RPMI8226 (cell line): Measurements from ENCODE around the gene CCDC181.
"Not testable (repeated sequence)": the region's sequence is repeated elsewhere in the genome, so short reads cannot be mapped to it uniquely, and the experiment has no call there.

ENCODE experiments used
- DNase-seq: peaks from one replicate; pipeline ENCODE4 v3.0.0-alpha.2; 2015

The CCDC181 gene

DNA sequence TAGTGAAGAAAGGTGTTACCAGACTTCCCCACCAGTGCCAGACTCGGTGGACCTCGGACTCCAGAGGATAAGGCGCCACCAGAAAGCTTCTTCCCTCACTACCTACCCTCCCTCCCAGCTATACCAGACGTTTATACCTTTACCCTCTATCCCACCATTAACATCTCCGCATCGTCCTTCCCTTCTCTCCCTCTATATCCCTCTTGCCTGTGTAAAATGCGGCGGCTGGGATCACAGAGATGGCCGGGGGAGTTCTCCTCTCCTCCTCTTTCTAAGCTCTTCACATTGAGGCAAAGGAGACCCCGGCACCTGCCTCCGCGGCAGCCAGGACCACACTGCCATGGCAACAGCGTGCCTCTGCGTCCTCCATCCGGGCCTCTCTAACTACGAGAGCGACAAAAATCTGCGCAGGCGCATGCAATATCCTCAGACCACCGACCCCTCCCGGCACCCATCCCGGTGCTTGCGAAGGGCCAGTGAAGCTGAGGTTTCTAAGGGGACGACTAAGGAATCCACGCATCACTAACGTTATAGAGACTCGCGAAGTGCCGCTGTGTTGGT is at the start of gene CCDC181:
CCDC181 (minus strand) TSS at position 394 of the 561 bp plus-strand sequence. CDS start 2,547 bp downstream, outside the sequence.
- DNase-seq: peak; percentile 15

DNA sequence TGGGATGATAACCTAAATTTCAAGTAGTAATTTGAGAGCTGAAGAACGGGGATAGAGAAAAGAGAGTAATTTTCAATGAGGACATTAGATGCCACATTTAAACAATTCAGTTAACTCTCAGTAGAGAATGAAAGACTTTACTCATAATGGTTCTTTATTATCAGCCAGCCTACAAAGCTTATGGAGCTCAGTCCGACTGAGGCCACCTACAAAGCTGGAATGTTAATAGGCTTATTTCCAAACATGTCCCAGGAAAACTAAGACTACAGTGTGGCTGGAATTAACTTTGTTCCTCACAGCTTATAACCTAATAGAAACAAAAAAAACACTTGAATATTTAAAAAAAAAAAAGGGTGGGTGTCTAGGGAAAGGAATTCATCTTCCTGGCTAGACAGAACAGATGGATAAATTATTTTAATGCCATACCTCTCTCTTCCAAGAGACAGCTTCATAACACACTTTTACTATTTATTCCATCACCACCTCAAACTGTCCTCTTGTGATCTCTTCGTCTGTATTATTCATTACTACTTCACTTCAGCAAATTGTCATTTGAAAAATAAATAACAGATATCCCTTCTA is 48.6 kb upstream of the CCDC181 start:
- no peak for DNase-seq

DNA sequence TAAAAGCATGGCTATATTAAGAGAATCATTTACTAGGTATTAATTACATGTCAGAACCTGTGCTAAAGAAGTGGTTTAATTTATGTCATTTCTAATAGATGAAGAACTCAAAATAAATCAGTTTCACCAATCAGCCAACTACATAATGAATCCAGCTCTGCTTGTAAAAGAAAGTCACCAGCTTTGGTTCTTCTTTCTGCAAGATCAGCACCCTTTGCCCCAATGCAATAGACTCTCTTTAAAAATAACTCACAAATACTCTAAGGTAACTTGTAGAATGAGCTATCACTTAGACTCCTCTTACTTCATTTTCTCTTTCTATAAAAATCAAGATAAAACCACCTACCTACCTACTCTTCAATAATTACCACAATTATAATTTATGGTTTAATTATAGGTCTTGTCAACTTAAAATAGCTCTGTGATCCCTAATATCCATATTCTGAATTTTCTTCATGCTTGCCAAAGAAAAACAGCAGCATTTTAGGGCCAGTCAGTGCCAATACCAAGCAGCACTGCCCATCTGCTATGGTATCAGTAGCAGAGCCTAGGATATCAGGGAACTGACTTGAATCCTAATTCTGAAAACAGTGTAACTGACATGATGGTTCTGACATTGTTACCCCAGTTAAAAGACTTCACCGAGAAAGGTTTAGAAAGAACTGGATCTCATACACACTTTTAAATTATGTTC is 47.2 kb upstream of the CCDC181 start:
- DNase-seq: no peak

GRCh38 chr1:169473347-169473746 is 46.1 kb upstream of the CCDC181 start:
- no peak for DNase-seq

DNA sequence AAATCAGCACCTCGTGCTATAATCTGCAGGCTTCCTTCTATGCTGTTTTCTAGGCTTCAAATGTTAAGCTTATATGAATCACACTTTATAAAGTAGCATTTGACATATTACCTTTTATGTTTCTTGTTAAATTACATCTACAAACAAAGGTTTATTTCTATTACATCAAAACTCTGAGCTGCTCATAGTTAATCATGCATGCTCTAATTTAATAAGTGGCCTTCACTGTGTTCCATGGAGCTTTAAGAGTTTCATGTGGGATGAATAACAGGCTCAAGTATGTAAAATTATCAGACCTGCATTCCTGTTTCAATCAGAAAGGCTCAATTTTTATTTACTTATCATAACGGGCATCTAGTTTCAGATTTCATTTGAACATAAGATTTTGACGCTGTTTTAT is 45.5 kb upstream of the CCDC181 start:
- DNase-seq: no peak

DNA sequence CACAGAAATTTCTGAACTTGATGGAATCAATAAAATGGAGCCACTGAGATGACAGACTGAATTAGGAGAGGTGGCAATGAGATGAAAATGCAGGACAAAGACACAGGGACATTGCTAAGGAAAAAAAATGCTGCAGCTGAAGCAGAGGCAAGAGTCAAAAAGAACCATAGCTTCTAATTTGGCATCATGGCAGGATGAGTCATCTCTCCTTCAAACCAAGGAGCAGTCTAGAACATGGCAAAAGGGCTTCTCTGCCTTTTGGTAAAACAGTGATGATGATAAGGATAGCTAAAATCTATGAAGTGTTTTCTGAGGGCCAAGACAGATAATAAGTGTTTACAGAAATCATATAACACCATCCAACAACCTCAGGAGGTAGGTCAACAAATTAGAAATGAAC is 41.7 kb upstream of the CCDC181 start:
- DNase-seq: no peak

GRCh38 chr1:169466259-169467230 is 39.3 kb upstream of the CCDC181 start:
- peak; percentile 47 for DNase-seq

DNA sequence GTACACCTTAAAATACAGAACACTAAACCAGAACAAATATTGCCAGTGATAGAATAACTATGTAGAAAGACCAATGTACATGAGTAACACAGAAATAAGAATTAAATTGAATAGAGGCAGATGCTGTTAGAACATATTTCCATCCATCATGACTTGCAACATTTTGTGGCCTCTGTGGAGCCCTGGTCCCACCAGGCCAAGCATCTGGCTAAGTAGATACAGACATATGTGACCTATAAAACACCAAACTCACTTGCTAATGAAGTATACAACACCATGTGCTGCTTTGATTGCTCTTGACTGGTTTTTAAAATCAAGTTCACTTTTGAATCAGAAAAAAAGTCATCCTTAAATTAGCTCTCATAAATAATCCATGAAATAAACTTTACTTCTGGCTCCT is 38.0 kb upstream of the CCDC181 start:
- no peak for DNase-seq

- DNase-seq: no peak
These were observed 35.1 kb upstream of the CCDC181 start for GRCh38 chr1:169462385-169462784.

- DNase-seq: no peak
These were observed 34.2 kb upstream of the CCDC181 start for GRCh38 chr1:169461390-169462000.

- no peak for DNase-seq
These were observed 33.0 kb upstream of the CCDC181 start for GRCh38 chr1:169460191-169460833.

DNA sequence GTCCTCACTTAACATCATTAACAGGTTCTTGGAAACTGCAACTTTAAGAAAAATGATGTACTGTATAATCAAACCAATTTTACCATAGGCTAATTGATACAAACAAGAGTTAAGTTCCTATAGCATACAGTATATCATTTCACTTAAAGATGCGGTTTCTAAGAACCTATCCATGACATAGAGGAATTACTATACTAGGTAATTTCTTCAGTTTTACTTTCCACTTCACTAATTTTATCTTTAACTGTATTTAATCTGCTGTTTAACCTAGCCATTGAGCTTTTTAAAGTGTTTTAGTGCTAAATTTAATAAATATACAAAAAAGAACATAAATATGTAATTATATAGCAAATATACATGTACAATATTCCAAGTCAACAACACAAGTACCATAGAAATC is 30.2 kb upstream of the CCDC181 start:
- no peak for DNase-seq

DNA sequence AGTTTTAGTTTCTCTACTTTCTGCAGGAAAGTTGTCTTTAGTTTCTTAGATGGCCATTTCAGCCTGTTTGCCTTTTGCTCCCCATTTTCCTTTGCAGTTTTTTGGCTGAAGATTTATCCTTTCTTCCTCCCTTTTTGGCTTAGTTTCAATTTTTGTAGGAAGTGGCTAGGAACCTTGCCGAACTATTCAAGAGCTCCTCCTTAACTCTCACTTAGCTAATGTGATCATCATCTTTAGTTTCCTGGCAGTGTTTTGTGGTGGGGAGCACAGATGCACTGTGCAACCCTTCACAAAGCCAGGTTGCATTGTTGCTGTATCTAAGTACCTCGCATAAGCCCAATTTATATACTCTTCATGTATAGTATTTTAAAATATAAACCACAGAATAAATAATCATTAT is 28.8 kb upstream of the CCDC181 start:
- no peak for DNase-seq

DNA sequence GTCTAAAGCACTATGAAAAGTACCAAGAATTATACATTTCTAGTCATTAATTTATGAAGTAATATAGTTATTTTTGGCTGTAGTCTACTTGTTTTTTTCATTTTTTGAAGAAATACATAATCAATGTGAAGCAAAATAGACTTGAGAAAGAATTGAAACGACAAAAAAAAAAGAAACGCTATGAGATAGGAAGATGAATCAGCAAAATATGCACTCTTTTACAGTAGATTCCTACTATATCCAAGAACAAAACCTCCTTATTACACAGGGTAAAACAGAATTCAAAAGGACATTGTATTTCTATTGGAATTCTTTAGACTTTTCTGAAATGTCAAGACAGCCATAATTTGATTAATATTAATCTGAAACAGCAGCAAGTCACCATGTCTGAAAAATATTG is 25.6 kb upstream of the CCDC181 start:
- DNase-seq: no peak

DNA sequence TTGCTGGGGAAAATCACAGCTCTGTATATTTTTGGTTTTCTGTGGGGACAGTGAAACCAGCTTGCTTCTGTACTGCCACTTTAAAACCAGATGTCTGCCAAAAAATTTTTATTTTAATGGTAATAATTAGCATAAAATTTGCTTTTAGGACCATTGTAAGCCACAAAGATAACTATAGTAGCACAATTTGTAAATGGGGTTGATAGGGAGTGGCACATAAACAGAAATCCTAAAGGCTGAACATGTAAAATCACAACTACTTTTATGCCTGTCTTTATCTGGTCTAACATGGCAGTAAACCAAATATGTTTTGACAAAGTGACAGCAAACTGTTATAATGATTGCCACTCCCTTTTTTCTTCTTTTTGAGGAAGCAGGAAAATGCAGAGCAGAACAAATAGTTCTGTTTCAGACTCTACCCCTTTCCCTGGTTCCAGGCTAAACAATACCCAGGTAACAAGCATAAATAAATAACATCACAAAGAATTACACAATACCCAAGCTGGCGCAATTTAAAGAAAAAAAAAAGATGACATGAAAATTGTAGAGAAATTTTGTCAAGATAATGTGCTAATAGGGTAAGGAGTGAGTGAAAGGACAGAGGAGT is 24.0 kb upstream of the CCDC181 start:
- no peak for DNase-seq

GRCh38 chr1:169443923-169444322 is 16.6 kb upstream of the CCDC181 start:
- no peak for DNase-seq

GRCh38 chr1:169426174-169426705 is 1.0 kb downstream of the CCDC181 start:
- DNase-seq: no peak

GRCh38 chr1:169421309-169421708 is 6.0 kb downstream of the CCDC181 start:
- DNase-seq: no peak

GRCh38 chr1:169414952-169415351 is 12.3 kb downstream of the CCDC181 start:
- DNase-seq: no peak

DNA sequence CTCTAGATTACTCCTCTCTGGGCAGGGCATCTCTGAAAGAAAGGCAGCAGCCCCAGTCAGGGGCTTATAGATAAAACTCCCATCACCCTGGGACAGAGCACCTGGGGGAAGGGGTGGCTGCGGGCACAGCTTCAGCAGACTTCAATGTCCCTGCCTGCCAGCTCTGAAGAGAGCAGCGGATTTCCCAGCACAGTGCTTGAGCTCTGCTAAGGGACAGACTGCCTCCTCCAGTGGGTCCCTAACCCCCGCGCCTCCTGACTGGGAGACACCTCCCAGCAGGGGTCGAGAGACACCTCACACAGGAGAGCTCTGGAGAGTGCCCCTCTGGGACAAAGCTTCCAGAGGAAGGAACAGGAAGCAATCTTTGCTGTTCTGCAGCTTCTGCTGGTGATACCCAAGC is 18.9 kb downstream of the CCDC181 start:
- not testable (repeated sequence) for DNase-seq

GRCh38 chr1:169402578-169402977 is 24.7 kb downstream of the CCDC181 start:
- DNase-seq: not testable (repeated sequence)

- no peak for DNase-seq
These were observed 31.3 kb downstream of the CCDC181 start for GRCh38 chr1:169395955-169396354.
